HT-29 (cell line): ENCODE measurements around the gene CBX6. TPM values are rescaled to one million over a fixed set of nuclear protein-coding genes. Genes with fewer than 3 reads are reported as not detected.
"Not testable (repeated sequence)": the region's sequence is repeated elsewhere in the genome, so short reads cannot be mapped to it uniquely, and the experiment has no call there.

ENCODE experiments used
- DNase-seq: peaks from one replicate; pipeline ENCODE4 v3.0.0-alpha.2; 2015; ENCODE audit warnings: low spot score
- total RNA-seq: library from RNA; depleted of rRNA; stranded (reverse); fragments of >200 nt; shearing (Covaris generic); gene quantifications from 2 replicates; pipeline ENCODE4 v1.2.3, GENCODE V29; 2014

Gene CBX6
- total RNA-seq, 1 experiment from 2014 or later = 10.8 TPM

- DNase-seq = no peak
Observed at GRCh38 chr22:38861170-38861876, 10.7 kb downstream of the CBX6 start.

- no peak for DNase-seq
Observed at GRCh38 chr22:38860283-38861169, 11.5 kb downstream of the CBX6 start.

GRCh38 chr22:38859581-38860282, 12.3 kb downstream of the CBX6 start:
- DNase-seq = no peak

GRCh38 chr22:38858492-38858891, 13.5 kb downstream of the CBX6 start:
- DNase-seq = no peak

GRCh38 chr22:38854476-38854875, 17.5 kb downstream of the CBX6 start:
- not testable (repeated sequence) for DNase-seq

- DNase-seq = not testable (repeated sequence)
Observed at GRCh38 chr22:38853883-38854282, 18.1 kb downstream of the CBX6 start.

- no peak for DNase-seq
Observed at GRCh38 chr22:38853196-38853651, 18.8 kb downstream of the CBX6 start.

- DNase-seq = no peak
Observed at GRCh38 chr22:38852522-38852921, 19.5 kb downstream of the CBX6 start.

- DNase-seq = no peak
Observed at GRCh38 chr22:38850941-38851849, 20.8 kb downstream of the CBX6 start.

GRCh38 chr22:38850399-38850798, 21.6 kb downstream of the CBX6 start:
- no peak for DNase-seq

- no peak for DNase-seq
Observed at GRCh38 chr22:38849811-38850210, 22.2 kb downstream of the CBX6 start.

- DNase-seq = no peak
Observed at GRCh38 chr22:38846412-38846811, 25.6 kb downstream of the CBX6 start.

GRCh38 chr22:38845004-38845740, 26.8 kb downstream of the CBX6 start:
- DNase-seq = no peak

- DNase-seq = no peak
Observed at GRCh38 chr22:38844315-38845003, 27.6 kb downstream of the CBX6 start.

GRCh38 chr22:38843657-38844314, 28.2 kb downstream of the CBX6 start, which contains the start of gene NPTXR:
Gene NPTXR, minus strand, starts transcription at chr22:38844028.
- DNase-seq = peak; percentile 10

- DNase-seq = no peak
Observed at GRCh38 chr22:38843201-38843656, 28.8 kb downstream of the CBX6 start.

- no peak for DNase-seq
Observed at GRCh38 chr22:38842512-38843200, 29.4 kb downstream of the CBX6 start.

- DNase-seq = no peak
Observed at GRCh38 chr22:38841635-38842034, 30.4 kb downstream of the CBX6 start.
